Neural cell (in vitro differentiated cells): ENCODE results near the gene MED16. TPM values are rescaled to one million over a fixed set of nuclear protein-coding genes. Genes with fewer than 3 reads are reported as not detected.

Experiments used
- H2AFZ ChIP-seq: fragments of 200-600, 300-800 bp; sonication (generic), shearing (Covaris generic); 2 replicates; pipeline ENCODE4 v1.6.0; 2014; ENCODE audit warnings: low read depth, mild to moderate bottlenecking, antibody characterized with exemption, low read length, moderate library complexity
- H3F3A ChIP-seq: fragments of 200-600 bp; shearing (Covaris generic); 2 replicates; pipeline ENCODE4 v1.6.1; 2016; ENCODE audit warnings: mild to moderate bottlenecking, moderate library complexity, mixed read lengths, antibody characterized with exemption, low read length; ENCODE audit not compliant: insufficient read depth, poor library complexity, severe bottlenecking
- H3K27ac ChIP-seq: fragments of 200-600, 300-800 bp; sonication (generic), shearing (Covaris generic); 2 replicates; pipeline ENCODE4 v1.5.1; 2014; ENCODE audit warnings: mild to moderate bottlenecking, low read length, moderate library complexity
- H3K27me3 ChIP-seq: fragments of 300-800, 200-600 bp; sonication (generic), shearing (Covaris generic); 2 replicates; pipeline ENCODE4 v1.6.0; 2014; ENCODE audit warnings: mild to moderate bottlenecking, low read depth, low read length, moderate library complexity; ENCODE audit not compliant: insufficient read depth
- H3K36me3 ChIP-seq: fragments of 300-800, 200-600 bp; sonication (generic), shearing (Covaris generic); 2 replicates; pipeline ENCODE4 v1.5.1; 2014; ENCODE audit warnings: mild to moderate bottlenecking, antibody characterized with exemption, low read length, moderate library complexity; ENCODE audit not compliant: insufficient read depth
- H3K4me2 ChIP-seq: fragments of 300-800, 200-600 bp; sonication (generic), shearing (Covaris generic); 2 replicates; pipeline ENCODE4 v1.6.0; 2014; ENCODE audit warnings: mild to moderate bottlenecking, low read length
- H3K4me3 ChIP-seq: fragments of 300-800, 200-600 bp; sonication (generic), shearing (Covaris generic); 2 replicates; pipeline ENCODE4 v1.5.1; 2014; ENCODE audit warnings: mild to moderate bottlenecking, low read length, moderate library complexity
- H3K79me2 ChIP-seq: fragments of 200-600 bp; shearing (Covaris generic); replicated peaks from 2 replicates; pipeline ENCODE4 v1.6.0; 2014; ENCODE audit warnings: mild to moderate bottlenecking, low read length, moderate library complexity; ENCODE audit not compliant: insufficient read depth
- H3K9ac ChIP-seq: fragments of 300-800, 200-600 bp; sonication (generic), shearing (Covaris generic); 2 replicates; pipeline ENCODE4 v1.6.1; 2016; ENCODE audit warnings: mild to moderate bottlenecking, low read length, mixed read lengths
- H3K9me2 ChIP-seq: fragments of 200-600 bp; shearing (Covaris generic); 2 replicates; pipeline ENCODE4 v1.6.1; 2016; ENCODE audit warnings: mild to moderate bottlenecking, low read length, mixed read lengths; ENCODE audit not compliant: insufficient read depth
- H3K9me3 ChIP-seq: fragments of 200-600, 300-800 bp; sonication (generic), shearing (Covaris generic); 2 replicates; pipeline ENCODE4 v1.6.1; 2016; ENCODE audit warnings: mild to moderate bottlenecking, mixed run types, low read length, moderate library complexity, mixed read lengths
- H4K20me1 ChIP-seq: fragments of 200-600 bp; shearing (Covaris generic); 2 replicates; pipeline ENCODE4 v1.6.1; 2016; ENCODE audit warnings: mild to moderate bottlenecking, mixed run types; ENCODE audit not compliant: insufficient read depth
- CTCF ChIP-seq: fragments of 450-650 bp; IDR thresholded peaks from 2 replicates; pipeline ENCODE4 v1.5.1; 2014; ENCODE audit warnings: antibody characterized with exemption, mild to moderate bottlenecking, moderate library complexity; ENCODE audit not compliant: poor library complexity, severe bottlenecking
- EP300 ChIP-seq: fragments of 450-650 bp; conservative IDR thresholded peaks from 2 replicates; pipeline ENCODE4 v1.6.1; 2014; ENCODE audit warnings: antibody characterized with exemption, mild to moderate bottlenecking, moderate library complexity; ENCODE audit not compliant: poor library complexity, severe bottlenecking
- EZH2 ChIP-seq: fragments of 200-600, 300-800 bp; shearing (Covaris generic), sonication (generic); IDR thresholded peaks from 2 replicates; pipeline ENCODE4 v1.6.1; 2014; ENCODE audit warnings: antibody characterized with exemption, low read length, borderline replicate concordance, mild to moderate bottlenecking; ENCODE audit not compliant: insufficient read depth, poor library complexity, severe bottlenecking
- MXI1 ChIP-seq: fragments of 450-650 bp; conservative IDR thresholded peaks from 2 replicates; pipeline ENCODE4 v1.6.1; 2014; ENCODE audit warnings: antibody characterized with exemption, mild to moderate bottlenecking; ENCODE audit not compliant: poor library complexity, severe bottlenecking
- POLR2AphosphoS5 ChIP-seq: IDR thresholded peaks from 2 replicates; pipeline ENCODE4 v1.6.1; 2012
- RAD21 ChIP-seq: fragments of 450-650 bp; conservative IDR thresholded peaks from 2 replicates; pipeline ENCODE4 v1.6.1; 2014; ENCODE audit warnings: antibody characterized with exemption, mild to moderate bottlenecking, moderate library complexity
- REST ChIP-seq: IDR thresholded peaks from 2 replicates; pipeline ENCODE4 v1.6.1; 2012; ENCODE audit warnings: borderline replicate concordance
- SMC3 ChIP-seq: fragments of 450-650 bp; conservative IDR thresholded peaks from 2 replicates; pipeline ENCODE4 v1.6.1; 2014; ENCODE audit warnings: antibody characterized with exemption, mild to moderate bottlenecking, moderate library complexity; ENCODE audit not compliant: poor library complexity
- TAF1 ChIP-seq: IDR thresholded peaks from 2 replicates; pipeline ENCODE4 v1.6.1; 2012; ENCODE audit warnings: low read depth
- polyA plus RNA-seq: library from polyadenylated mRNA; depleted of rRNA; stranded (reverse); fragments of >200 nt; gene quantifications from 2 replicates; pipeline ENCODE4 v1.2.3, GENCODE V29; 2014

The MED16 gene
- polyA plus RNA-seq, 1 donor from 2014 or later: 13.3 TPM

GRCh38 chr19:873084-873483, 19.9 kb downstream of the MED16 start:
- no peak overlapping the region for H3K9ac ChIP-seq
- H3K4me2 ChIP-seq: no peak overlapping the region
- no peaks in the 10 kb centered on the region for H4K20me1 ChIP-seq
- no peak overlapping the region for H3K27ac ChIP-seq
- H2AFZ ChIP-seq: no peak overlapping the region
- no peaks in the 10 kb centered on the region for H3K9me2 ChIP-seq
- no peaks in the 10 kb centered on the region for H3K36me3 ChIP-seq
- no peaks in the 10 kb centered on the region for H3F3A ChIP-seq
- TF ChIP-seq TAF1 (no peak), RAD21 (no peak), CTCF (no peak), POLR2AphosphoS5 (no peak), EP300 (no peak), MXI1 (no peak), REST (no peak), SMC3 (no peak), EZH2 (no peak)
- no peaks in the 10 kb centered on the region for H3K27me3 ChIP-seq
- H3K4me3 ChIP-seq: no peak overlapping the region
- H3K9me3 ChIP-seq: no peaks in the 10 kb centered on the region
- no peaks in the 10 kb centered on the region for H3K79me2 ChIP-seq

- H3K27me3 ChIP-seq: no peaks in the 10 kb centered on the region
- H3K36me3 ChIP-seq: no peaks in the 10 kb centered on the region
- no peaks in the 10 kb centered on the region for H3K79me2 ChIP-seq
- H3K9me2 ChIP-seq: no peaks in the 10 kb centered on the region
- H4K20me1 ChIP-seq: no peaks in the 10 kb centered on the region
- no peaks in the 10 kb centered on the region for H3K9me3 ChIP-seq
- no peak overlapping the region for H3K4me2 ChIP-seq
- H3K9ac ChIP-seq: no peak overlapping the region
- no peak overlapping the region for H2AFZ ChIP-seq
- TF ChIP-seq RAD21 (no peak), SMC3 (no peak), CTCF (no peak), POLR2AphosphoS5 (no peak), EZH2 (no peak), REST (no peak), MXI1 (no peak), TAF1 (no peak), EP300 (no peak)
- H3F3A ChIP-seq: no peaks in the 10 kb centered on the region
- no peak overlapping the region for H3K4me3 ChIP-seq
- no peak overlapping the region for H3K27ac ChIP-seq
Measured at GRCh38 chr19:872266-872951, 20.6 kb downstream of the MED16 start.
